Omental fat pad (tissue), 4 donors: ENCODE results near the gene SOX5. TPM values are rescaled to one million over a fixed set of nuclear protein-coding genes. Genes with fewer than 3 reads are reported as not detected.
"Not testable (repeated sequence)": the region's sequence is repeated elsewhere in the genome, so short reads cannot be mapped to it uniquely, and the experiment has no call there.

Experiments used
- ATAC-seq: fragments of 150-250 bp; one replicate; pipeline ENCODE4 v1.9.1; 2016; ENCODE audit warnings: mild to moderate bottlenecking, moderate library complexity; ENCODE audit not compliant: low FRiP score
- DNase-seq: peaks from one replicate; pipeline ENCODE4 v3.0.0-alpha.2; 2019; ENCODE audit warnings: low spot score
- CTCF ChIP-seq, 3 donors: fragments of 450-650 bp; IDR thresholded peaks; one replicate each; pipeline ENCODE4 v1.5.1; 2016 to 2017; ENCODE audit warnings: antibody characterized with exemption in 3 of 3, mild to moderate bottlenecking in 3 of 3, moderate library complexity in 2 of 3
- total RNA-seq, 4 donors: library from RNA; depleted of rRNA; stranded (reverse); fragments of >200 nt; gene quantifications; one replicate each; pipeline ENCODE4 v1.1.0, GENCODE V29; 2016

Gene SOX5
- total RNA-seq, 4 donors from 2014 or later, result 22.1 to 67.6 (median 34.6) TPM

GRCh38 chr12:23503544-23503943 is 445.9 kb downstream of the SOX5 start:
- no peak for ATAC-seq
- TF ChIP-seq CTCF (IDR thresholded peaks at IDR 0.05), result no peak
- no peak for DNase-seq

GRCh38 chr12:23502259-23502658 is 447.2 kb downstream of the SOX5 start:
- ATAC-seq (no peak), DNase-seq (no peak)
- no peak for TF ChIP-seq CTCF (IDR thresholded peaks at IDR 0.05)

- no peak for ATAC-seq
- no peak for DNase-seq
- no peak for TF ChIP-seq CTCF (IDR thresholded peaks at IDR 0.05)
Observed at GRCh38 chr12:23495472-23495871, 454.0 kb downstream of the SOX5 start.

DNA sequence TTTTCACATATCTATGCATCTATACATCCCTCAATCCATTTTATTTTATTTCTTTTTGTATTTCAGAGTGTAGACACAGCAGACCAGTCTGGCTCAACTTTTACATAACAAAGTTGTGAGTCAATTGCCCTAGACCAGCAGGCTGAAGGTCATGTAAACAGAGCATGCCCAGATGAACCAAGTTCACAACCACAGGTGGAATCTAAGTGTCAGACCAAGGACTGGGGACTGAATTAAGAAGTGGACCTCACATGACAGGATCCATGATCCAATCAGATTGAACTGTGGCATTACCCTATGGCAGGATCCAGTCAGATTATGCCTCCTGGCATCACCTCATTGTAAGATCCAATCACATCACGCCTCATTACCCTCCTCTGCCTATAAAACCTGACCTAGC is 455.8 kb downstream of the SOX5 start:
- ATAC-seq, result no peak
- no peak for TF ChIP-seq CTCF (IDR thresholded peaks at IDR 0.05)
- no peak for DNase-seq

- not testable (repeated sequence) for DNase-seq
Observed at GRCh38 chr12:23491029-23491428, 458.4 kb downstream of the SOX5 start.

DNA sequence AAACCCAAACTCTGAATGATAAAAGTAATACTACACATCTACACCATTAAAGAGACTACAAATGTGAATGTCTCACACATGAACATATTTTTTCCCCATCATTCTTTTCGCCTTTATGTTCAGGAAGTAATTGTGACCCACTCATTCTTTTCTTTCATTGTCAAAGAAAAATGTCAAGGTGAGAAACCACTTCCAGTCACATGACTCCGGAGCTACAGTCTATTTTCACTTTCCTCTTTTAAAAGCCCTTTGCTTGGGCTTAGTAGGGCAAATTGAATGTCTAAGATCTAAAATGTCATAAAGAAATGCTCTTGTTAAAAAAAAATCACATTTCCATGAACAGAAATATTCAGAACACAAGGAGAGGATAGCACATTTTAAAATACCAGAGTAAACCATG is 461.3 kb downstream of the SOX5 start:
- no peak for DNase-seq
- no peak for ATAC-seq
- TF ChIP-seq CTCF (IDR thresholded peaks at IDR 0.05), result no peak

More at GRCh38 chr12:23491029-23491428, 458.4 kb downstream of the SOX5 start:
- not testable (repeated sequence) for ATAC-seq

DNA sequence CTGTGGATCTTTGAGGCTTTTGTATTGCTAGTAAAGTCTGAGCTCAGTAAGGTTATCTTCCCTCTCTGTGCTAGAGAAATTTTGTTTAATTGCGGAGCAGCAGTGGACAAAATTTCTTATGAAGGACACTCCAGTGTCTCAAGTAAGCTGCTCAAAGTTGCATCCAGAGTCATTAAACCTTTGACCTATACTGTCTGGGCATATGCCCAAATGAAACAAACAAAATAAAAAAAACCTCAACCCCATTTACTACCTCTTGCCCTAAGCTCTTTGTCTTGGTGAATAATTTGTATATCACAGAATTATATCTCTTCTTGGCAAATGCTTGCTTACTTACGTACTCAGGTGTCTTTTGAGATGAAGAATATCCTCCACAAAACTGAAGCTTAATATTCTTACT is 465.2 kb downstream of the SOX5 start:
- ATAC-seq (no peak), DNase-seq (no peak)
- TF ChIP-seq CTCF (IDR thresholded peaks at IDR 0.05), result no peak

DNA sequence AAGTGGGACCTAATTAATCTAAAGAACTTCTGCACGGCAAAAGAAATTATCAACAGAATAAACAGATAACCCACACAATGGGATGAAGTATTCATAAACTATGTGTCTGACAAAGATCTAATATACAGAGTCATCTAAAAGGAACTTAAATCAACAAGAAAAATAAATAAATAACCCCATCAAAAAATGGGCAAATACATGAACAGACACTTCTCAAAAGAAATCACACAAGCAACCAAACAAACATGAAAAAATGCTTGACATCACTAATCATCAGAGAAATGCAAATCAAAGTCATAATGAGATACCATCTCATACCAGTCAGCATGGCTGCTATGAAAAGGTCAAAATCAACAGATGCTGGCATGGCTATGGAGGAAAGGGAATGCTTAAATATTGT is 466.9 kb downstream of the SOX5 start:
- DNase-seq, result no peak
- ATAC-seq, result no peak
- TF ChIP-seq CTCF (IDR thresholded peaks at IDR 0.05), result no peak
